HG02610 (cell line): Measurements from ENCODE around the gene RALGAPA2.

Experiments used
- ATAC-seq: cut with Tn5 transposase; IDR thresholded peaks from one replicate; pipeline ENCODE4 v1.9.1; 2021; ENCODE audit warnings: mild to moderate bottlenecking, moderate library complexity; ENCODE audit not compliant: unreplicated experiment

RALGAPA2 gene

DNA sequence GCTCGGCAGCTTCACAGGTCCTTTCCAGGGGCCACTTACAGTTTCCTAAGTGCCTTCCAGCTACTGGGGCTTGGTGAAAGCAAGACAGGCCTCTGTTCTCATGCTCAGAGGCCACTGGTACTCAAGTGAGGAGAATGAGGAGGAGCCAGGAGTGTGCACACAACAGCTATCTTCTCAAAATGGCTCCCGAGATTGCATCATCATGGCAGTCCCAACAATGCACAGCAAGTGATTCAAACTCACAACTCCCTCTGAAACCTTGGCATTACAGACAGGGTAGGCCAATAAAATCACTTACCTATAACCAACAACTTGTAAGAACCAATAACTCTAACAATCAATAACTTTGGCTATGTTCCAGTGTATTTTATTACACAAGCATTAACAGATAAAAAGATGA lies 77.4 kb downstream of the RALGAPA2 start:
- no peak for ATAC-seq

DNA sequence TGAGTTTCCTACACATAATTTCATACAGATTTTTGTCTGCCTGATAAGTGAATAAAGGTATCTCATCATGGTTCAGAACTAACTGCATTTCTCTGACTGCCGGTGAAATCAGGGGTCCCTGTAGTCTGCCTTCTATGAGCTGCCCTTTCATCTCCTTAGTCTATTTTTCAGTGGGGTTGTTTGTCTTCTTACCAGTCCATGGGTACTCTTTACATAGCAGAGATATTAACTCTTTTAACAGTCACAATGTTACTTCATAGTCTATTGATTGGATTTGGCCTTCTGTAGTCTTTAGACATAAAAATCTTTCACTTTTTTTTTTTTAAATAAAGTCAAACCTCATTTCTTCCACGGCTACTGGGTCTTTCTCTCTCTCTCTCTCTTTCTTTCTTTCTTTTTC lies 79.8 kb downstream of the RALGAPA2 start:
- no peak for ATAC-seq

DNA sequence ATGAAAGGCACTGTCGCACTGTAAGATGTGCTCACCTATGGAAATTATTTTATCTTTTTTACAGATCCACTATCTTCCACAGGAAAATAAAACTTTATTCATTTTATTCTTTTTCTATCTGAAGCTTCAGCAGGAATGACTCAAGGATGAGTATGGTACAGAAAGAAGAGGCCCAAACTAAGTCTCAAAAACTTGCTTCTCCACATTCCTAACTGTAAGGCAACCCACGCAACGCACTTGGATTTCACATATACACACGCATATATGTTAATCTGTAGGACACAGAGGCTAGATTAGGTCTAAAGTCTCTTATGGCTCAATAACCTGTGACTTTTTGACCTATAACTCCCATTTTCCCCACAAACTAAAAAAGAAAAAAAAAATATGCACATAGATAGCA lies 81.9 kb downstream of the RALGAPA2 start:
- ATAC-seq, result no peak

DNA sequence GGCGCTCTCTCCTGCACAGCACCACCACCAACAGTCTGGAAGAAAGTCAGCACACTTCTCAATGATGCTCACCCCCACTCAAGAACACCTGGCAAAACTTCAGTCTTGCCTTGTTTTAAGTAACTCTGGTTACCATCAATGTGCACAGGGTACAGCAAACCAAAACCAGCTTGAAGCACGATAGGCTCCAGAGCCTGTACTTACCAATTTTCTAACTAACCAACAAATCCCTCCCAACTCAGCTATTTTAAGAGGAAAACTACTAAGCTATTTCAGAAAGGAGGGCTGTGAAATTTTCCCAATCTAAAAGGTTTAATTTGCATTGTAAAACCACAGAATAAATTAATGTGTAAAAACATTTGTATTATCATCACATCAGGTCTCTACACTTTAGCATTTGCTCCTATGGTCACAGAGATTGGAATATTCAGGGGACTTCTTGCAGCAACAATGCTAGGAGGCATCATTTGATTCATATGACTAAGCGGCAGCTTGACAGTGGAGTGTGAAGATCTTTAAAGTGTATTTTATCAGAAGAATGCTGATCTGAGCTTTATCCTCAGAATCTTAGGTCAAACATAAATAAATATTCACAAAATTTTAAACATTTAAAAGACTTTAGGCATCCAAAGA lies 82.8 kb downstream of the RALGAPA2 start:
- no peak for ATAC-seq

DNA sequence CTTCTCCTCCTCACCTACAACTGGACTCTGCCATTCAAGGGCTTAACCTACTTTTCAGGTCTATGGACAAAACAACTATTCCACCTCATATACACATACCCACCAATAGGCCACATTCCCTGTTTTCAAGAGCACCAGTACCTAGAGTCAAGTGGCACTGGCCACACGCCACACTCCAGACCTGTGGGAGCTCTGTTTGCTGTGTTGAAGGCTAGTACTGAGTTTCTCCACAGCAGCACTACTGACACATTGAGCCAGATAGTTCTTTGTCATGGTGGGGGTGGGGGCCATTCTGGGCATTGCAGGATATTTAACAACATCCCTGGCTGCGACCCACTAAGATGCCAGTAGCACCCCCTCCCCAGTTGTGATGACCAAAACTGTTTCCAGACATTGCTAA lies 84.1 kb downstream of the RALGAPA2 start:
- ATAC-seq, result no peak

DNA sequence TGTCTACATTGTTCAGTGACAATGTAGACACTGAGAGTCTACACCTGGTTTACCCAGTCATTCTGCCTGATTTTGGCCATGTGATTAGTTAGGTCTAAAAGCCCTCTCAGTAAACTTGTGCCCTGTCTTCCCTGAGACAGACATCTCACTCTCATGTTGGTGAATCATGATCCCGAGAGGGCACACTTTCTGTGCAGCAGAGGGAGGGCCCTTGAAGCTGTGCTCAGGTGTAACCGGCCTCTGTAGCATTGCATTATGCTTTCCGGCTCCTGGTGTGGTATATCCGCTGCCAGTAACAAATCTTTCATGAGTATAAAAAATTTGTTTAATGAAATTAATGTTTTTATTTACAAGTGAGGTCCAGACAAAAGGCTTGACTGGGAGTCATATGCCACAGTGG lies 85.0 kb downstream of the RALGAPA2 start:
- ATAC-seq, result no peak

DNA sequence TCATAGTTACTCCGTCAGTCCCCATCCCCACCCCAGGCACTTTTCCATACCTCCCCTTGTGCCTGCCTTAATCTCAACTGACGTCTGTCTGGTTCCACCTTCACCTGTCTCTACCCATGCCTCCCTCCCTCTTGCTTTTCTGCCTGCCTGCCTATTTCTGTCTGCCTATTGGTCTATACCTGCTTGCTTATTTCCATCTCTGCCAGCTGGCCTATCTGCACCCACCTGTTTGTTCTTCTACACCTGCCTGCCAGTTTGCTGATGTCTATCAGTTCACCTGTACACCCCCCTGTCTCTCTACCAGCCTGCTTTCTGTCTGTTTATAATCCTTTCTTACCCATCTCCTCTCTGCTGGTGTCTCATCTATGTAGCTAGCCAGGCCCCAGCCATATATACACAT lies 87.5 kb downstream of the RALGAPA2 start:
- ATAC-seq, result no peak

DNA sequence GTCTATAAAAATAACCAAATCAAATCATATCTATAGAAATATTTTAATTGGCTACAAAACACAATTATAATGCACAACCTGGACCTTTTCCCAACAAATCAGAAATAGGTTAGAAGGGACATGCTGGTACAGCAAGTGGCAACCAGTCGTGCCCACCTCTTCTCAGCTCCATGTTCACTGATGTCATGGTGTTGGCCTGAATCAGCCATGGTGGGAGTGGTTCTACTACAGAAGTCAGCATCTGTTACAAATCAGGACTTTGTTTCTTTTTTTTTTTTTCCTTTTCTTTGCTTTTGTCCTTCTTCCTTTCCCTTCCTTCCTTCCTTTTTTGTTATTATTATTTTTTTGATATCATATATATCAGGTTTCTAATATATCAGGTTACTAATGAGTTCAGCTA lies 91.2 kb downstream of the RALGAPA2 start:
- no peak for ATAC-seq

DNA sequence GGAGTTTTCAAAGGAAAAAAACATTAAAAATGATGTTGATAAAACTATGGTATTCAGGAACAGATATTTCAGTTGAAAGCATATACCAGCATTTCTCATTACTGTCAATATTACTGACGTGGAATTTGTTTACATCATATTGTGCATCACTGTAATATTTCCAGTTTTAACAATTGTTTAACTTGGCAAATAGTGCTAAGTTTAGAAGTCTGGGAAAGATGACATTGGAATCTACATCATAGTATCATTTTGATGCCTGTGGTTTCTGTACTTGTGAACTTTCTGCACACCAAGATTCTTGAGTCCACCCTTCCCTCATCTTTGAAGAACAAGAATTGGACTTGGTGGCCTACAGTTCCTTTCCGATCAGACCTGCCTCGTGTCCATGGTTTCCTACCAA lies 98.1 kb downstream of the RALGAPA2 start:
- ATAC-seq, result no peak

DNA sequence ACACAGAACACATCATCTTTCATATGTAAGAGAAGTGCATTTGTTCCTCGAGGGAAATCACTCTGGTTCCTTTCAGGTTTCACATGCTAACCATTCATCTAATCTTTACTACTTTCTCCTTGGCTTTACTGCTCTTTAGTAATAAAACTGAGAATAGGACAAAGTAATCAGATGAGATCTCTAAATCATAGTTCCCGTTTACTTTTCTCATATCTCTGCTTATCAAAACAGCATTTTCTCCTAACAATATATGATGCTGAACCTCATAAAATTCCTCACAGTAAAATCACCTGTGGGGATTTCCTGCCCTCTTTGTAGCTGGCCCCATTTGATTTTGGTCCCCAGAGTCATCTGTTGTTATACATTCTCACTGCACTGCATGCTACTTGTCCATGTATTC lies 100.2 kb downstream of the RALGAPA2 start:
- no peak for ATAC-seq

DNA sequence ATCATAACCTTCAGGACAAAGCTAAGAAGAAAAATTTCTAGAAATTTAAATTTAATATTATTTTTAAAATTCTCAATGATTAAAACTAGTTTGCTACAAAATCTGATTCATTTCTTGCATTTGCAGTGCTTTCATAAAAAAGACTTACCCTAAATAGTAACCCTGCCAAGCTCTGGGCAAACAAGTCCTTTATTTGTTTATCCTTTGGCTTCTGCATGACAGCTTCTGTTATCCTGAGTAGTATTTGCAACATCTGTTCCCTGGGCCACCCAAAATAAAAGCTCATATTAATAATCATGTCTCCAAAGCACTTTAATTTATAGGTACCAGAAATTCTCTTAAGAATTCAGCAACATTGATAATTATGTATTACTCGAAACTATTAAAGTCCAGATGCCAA lies 101.3 kb downstream of the RALGAPA2 start:
- no peak for ATAC-seq

DNA sequence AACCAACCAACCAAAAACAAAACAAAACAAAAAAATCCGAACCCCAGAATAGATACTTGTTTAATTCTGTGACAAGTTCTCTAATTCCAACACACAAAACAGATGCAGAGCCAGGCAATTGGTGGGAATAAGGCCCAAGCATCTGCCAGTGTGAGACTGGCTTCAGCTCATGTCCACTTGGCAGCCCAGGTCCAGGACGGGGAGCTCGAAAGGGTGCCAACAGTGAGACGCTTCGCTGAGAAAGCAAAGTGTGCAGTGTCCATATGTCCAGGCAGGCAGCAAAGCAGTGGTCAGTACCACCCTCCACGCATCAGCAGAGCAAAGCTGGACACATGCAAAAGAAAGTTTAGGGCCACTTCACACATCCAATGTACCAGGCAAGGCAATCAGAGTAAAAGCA lies 102.9 kb downstream of the RALGAPA2 start:
- ATAC-seq, result no peak

DNA sequence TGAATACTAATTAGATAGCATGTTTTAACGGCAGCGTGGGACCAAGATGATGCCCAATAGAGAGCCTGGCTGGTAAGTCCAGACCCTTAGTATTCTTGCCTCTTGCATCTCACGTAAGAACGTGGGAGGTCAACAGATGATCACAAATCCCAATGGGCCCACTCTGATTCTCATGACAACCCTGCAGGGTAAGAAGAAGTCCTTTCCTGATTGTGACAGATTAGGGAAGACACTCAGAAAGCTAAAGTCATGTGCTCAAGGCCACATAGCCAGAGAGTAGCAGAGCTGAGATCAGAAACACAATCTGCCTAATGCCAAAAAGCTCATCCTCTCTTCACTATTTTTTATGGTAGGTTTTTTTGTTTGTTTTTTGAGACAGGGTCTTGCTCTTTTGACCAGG lies 103.8 kb downstream of the RALGAPA2 start:
- no peak for ATAC-seq

DNA sequence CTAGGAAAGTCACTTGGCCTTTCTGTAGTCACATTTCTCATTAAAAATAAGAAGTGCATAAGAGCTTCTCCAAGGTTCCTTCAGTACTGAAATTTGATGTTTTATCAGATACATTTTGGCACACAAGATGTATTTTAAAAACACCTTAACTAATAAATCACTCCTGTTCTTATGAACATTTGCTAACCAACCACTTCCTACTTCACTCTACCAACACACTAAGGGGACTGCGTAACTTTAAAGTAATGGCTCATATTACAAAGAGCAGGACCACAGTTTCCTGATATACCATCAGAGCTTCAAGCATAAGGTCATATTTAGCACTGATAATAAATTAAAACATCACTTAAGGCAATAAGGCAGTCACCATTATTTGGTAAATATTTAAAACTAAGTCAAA lies 104.4 kb downstream of the RALGAPA2 start:
- no peak for ATAC-seq

DNA sequence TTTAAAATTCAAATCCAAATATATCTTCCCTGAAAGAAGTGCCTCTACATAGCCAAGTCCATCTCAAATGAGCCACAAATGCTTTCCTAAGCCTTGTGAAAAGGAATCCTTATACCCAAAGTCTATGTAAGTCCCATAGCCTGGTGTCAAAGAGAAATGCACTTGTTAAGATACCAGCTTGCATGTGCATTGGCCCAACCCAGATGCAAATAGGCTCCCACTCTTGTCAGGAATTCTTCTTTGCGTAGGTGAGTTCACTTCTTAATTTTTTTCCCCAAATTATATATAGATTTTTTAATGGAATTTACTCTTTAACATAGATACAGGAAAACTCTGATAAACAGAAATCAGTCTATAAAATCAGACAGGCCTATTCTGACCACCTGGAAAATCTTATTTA lies 105.6 kb downstream of the RALGAPA2 start:
- ATAC-seq, result no peak

DNA sequence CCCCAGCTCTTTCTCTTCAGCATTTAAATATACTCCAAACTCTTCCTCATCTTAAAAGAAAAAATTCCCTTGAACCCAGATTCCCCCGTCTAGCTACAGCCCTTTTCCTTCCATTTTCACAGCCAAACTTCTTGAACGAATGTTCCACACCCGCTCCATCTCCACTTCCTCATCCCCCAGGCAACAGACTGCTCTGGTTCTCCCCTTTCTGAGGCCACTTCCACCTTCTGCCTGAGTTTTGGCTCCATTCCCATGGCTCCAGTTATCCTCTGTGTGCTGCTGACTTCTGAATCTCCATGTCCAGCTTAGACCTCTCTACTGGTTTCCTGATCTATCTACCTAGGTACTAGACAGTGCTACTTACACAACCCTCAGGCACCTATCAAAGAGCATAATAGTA lies 106.4 kb downstream of the RALGAPA2 start:
- no peak for ATAC-seq

DNA sequence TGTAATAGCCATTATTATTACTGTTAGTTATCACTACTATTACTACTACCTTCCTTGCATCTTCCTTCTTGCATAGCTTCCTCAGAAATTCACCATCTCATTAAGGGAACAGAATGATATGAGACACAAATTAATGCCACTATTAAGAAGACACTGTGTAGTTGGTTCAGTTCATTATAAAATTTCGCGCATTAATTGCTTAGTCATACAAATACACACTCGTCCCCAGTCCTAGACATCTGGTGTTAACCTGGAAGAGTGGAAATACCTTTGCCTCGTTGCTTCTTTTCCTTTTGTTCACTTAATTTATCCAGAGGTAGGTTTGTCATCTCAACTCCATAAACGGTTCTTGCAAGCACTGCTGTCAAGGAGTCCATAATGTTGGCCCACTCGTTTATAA lies 107.5 kb downstream of the RALGAPA2 start:
- no peak for ATAC-seq

DNA sequence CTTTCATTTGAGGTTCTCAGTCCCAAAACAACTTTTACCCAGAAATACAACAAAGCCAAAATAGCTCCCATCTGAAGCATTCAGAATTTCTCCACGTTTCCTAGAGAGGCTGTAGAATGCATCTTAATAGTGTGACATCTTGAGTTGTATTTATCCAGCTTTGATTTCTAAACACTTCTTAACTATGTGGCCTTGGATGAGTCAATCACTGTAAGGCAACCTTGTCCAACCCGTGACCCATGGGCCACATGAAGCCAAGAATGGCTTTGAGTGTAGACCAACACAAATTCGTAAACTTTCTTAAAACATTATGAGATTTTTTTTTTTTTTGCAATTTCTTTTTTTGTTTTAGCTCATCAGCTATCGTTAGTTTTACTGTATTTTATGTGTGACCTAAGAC lies 108.1 kb downstream of the RALGAPA2 start:
- ATAC-seq, result no peak

DNA sequence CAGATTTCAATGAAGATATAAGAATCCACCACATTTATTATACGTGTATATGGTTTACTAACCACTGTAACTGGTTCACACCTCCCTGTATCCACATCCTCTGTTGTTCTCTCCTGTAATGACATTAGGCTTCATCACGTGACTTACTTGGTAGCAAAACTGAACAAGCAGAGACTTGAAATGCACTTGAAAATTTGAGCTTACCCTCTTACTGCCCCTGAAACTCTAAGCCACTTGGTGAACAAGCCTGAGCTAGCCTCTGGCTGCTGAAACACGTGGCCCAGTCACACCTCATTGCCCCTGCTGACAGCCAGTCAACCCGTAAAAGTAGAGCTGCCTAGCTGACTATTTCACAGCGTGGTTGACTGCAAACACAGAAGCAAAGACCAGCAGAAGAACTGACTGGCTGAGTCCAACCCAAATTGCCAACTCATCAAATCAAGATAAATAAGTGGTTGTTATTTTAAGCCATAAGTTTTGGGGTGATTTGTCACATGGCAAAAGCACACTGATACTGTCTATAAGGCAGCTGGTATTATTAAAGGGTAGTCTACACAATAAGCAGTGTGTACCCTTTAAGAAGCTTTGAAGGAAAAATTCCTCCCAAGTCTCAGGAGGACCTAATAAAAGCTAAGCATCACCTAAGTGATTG lies 109.0 kb downstream of the RALGAPA2 start:
- peak; percentile 98 for ATAC-seq

DNA sequence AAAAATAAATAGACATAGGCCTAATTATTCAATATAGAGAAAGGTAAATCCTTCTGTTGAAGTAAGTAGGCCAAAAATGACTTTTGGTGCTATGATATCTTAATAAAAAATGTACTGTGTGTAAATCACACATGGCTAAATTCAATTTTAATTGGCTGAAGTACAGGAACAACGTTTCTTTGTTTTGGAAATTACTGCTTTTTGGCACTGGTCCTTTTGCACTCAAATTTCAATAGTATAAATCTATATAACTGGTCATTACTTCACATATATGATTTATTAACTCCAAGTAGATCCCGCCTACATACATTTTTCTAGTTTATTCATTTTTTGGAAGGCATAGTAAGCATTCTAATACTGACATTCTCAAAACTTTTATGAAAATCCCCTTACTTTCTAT lies 114.5 kb downstream of the RALGAPA2 start:
- no peak for ATAC-seq

DNA sequence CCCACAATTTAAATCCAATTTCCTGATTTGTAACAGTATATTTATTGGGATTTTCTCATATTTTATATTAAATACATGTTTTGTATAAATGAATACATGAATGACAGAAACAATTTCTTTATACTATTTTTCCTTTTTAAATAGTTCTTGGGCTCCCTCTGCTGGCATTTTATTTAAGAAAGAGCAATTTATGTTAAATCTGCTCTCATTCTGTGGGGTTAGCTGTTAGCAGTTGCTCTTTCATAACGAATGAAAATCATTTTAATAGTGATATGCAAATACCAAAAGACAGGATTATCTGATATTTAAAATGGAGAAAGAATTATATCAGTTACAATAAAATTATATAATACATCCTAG lies 118.3 kb downstream of the RALGAPA2 start:
- no peak for ATAC-seq

DNA sequence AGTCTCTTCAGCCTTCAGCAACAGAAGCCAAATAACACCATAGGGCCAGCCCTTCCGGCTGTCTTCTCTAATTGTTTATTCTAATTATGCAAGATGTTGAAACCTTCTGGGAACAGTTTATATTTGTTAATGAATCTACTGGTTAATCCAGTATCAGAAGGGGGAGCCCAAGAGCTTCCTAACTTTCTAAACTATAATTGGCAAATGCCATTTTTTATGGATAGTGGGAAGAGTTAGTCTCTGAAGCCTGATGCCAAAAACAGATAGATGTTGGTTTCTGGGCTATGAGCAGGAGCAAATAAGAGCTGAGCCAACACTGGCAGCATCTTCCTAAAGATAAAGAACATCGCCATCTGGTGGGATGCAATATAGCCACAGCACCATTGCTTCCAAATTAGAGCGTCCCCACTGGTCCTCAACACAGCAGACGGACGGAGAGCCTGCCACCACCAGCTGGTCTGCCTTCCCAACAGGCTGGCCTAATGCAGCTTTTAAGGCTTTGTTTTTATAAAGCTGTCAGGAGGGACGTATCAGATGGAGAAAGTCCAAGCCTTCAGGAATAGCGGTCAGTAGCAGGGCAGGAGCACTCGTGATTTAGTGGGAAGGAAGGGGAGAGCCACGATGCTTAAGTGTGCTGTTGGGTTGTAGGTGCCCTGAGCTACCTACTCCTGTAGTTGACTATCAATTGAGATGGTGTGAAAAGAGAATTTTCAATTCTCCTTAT lies 118.8 kb downstream of the RALGAPA2 start:
- ATAC-seq, result no peak

DNA sequence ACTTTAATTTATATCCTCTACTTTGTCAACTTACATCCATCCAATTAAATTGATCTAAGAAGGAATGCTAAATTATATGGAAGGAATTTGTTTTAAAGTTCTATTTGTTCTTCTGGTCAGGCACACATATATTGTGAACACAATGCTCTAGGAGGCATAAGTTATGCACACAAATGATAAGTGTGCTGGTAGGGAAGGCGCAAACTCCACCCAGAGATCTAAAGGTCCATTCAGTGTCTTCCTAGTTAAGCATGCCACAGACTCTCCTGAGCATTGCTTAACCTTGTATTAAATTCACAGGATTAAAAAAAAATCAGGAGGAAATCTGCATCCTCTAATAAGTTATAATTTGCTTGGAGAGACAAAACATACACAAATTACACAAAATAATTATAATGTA lies 127.3 kb downstream of the RALGAPA2 start:
- ATAC-seq, result no peak
